ENCODE results near the gene SDCCAG8.

Gene SDCCAG8

GRCh38 chr1:243288062-243288461, 32.2 kb downstream of the SDCCAG8 start:
- Histone ChIP-seq H3K79me2 (ENCODE audit: insufficient read depth, low read depth) (no peaks in the 10 kb centered on the region), H3K4me1 (ENCODE audit: low read depth, poor library complexity, severe bottlenecking) (no peaks in the 10 kb centered on the region), H3K4me2 (no peak overlapping the region), H2AFZ (ENCODE audit: low read depth) (no peak overlapping the region), H3K27me3 (ENCODE audit: insufficient read depth, low read depth) (no peaks in the 10 kb centered on the region), H3K36me3 (ENCODE audit: insufficient read depth) (no peaks in the 10 kb centered on the region), H3K27ac (no peak overlapping the region), H3K9ac (no peak overlapping the region), H4K20me1 (ENCODE audit: insufficient read depth) (no peaks in the 10 kb centered on the region), H3K4me3 (IDR thresholded peaks at IDR 0.05; ENCODE audit: insufficient read depth, low read depth, low read length) (no peak overlapping the region)
- TF ChIP-seq CTCF (conservative IDR thresholded peaks at IDR 0.05; ENCODE audit: low read depth, low read length) = no peak

- no peaks in the 10 kb centered on the region for H3K79me2 ChIP-seq (ENCODE audit: insufficient read depth, low read depth)
- H3K36me3 ChIP-seq (ENCODE audit: insufficient read depth) = no peaks in the 10 kb centered on the region
- no peak overlapping the region for H3K9ac ChIP-seq
- H3K4me2 ChIP-seq = no peak overlapping the region
- H3K27me3 ChIP-seq (ENCODE audit: insufficient read depth, low read depth) = no peaks in the 10 kb centered on the region
- no peak overlapping the region for H3K27ac ChIP-seq
- H2AFZ ChIP-seq (ENCODE audit: low read depth) = no peak overlapping the region
- H3K4me3 ChIP-seq (IDR thresholded peaks at IDR 0.05; ENCODE audit: insufficient read depth, low read depth, low read length) = no peak overlapping the region
- TF ChIP-seq CTCF (conservative IDR thresholded peaks at IDR 0.05; ENCODE audit: low read depth, low read length) = no peak
- no peaks in the 10 kb centered on the region for H3K4me1 ChIP-seq (ENCODE audit: low read depth, poor library complexity, severe bottlenecking)
- H4K20me1 ChIP-seq (ENCODE audit: insufficient read depth) = no peaks in the 10 kb centered on the region
Observed at GRCh38 chr1:243291292-243291691, 35.5 kb downstream of the SDCCAG8 start.

GRCh38 chr1:243292117-243292516, 36.3 kb downstream of the SDCCAG8 start:
- H3K4me2 ChIP-seq = no peak overlapping the region
- H3K4me3 ChIP-seq (IDR thresholded peaks at IDR 0.05; ENCODE audit: insufficient read depth, low read depth, low read length) = no peak overlapping the region
- no peak for TF ChIP-seq CTCF (conservative IDR thresholded peaks at IDR 0.05; ENCODE audit: low read depth, low read length)
- no peaks in the 10 kb centered on the region for H3K4me1 ChIP-seq (ENCODE audit: low read depth, poor library complexity, severe bottlenecking)
- H3K36me3 ChIP-seq (ENCODE audit: insufficient read depth) = no peaks in the 10 kb centered on the region
- no peaks in the 10 kb centered on the region for H4K20me1 ChIP-seq (ENCODE audit: insufficient read depth)
- H3K9ac ChIP-seq = no peak overlapping the region
- H2AFZ ChIP-seq (ENCODE audit: low read depth) = no peak overlapping the region
- H3K27me3 ChIP-seq (ENCODE audit: insufficient read depth, low read depth) = no peaks in the 10 kb centered on the region
- H3K79me2 ChIP-seq (ENCODE audit: insufficient read depth, low read depth) = no peaks in the 10 kb centered on the region
- H3K27ac ChIP-seq = no peak overlapping the region

- Histone ChIP-seq H3K4me2 (no peak overlapping the region), H3K4me3 (IDR thresholded peaks at IDR 0.05; ENCODE audit: insufficient read depth, low read depth, low read length) (no peak overlapping the region), H4K20me1 (ENCODE audit: insufficient read depth) (no peaks in the 10 kb centered on the region), H2AFZ (ENCODE audit: low read depth) (no peak overlapping the region), H3K27me3 (ENCODE audit: insufficient read depth, low read depth) (no peaks in the 10 kb centered on the region), H3K79me2 (ENCODE audit: insufficient read depth, low read depth) (no peaks in the 10 kb centered on the region), H3K4me1 (ENCODE audit: low read depth, poor library complexity, severe bottlenecking) (no peaks in the 10 kb centered on the region), H3K9ac (no peak overlapping the region), H3K27ac (no peak overlapping the region), H3K36me3 (ENCODE audit: insufficient read depth) (no peaks in the 10 kb centered on the region)
- TF ChIP-seq CTCF (conservative IDR thresholded peaks at IDR 0.05; ENCODE audit: low read depth, low read length) = no peak
Observed at GRCh38 chr1:243293941-243294722, 38.3 kb downstream of the SDCCAG8 start.

Data from KMS-11 (cell line).